HepG2 (cell line): Measurements from ENCODE around the gene SRCAP. TPM values are rescaled to one million over a fixed set of nuclear protein-coding genes. Genes with fewer than 3 reads are reported as not detected.

Experiments
- ARNT ChIP-seq: fragments of 450-650 bp; IDR thresholded peaks from 2 replicates; pipeline ENCODE4 v1.6.1; 2017
- ASH2L ChIP-seq: fragments of 300-600, 200-600 bp; sonication (generic); IDR thresholded peaks from 2 replicates; pipeline ENCODE4 v1.7.0; 2017; ENCODE audit warnings: low read depth, mild to moderate bottlenecking, moderate library complexity, mixed read lengths, low read length; ENCODE audit not compliant: insufficient read length
- ATAD3A ChIP-seq: sonication (generic); formaldehyde crosslinking; IDR thresholded peaks from 2 replicates; pipeline ENCODE4 v1.4.0; 2020; ENCODE audit warnings: missing genetic modification reagents
- FOSL2 ChIP-seq: sonication (generic); formaldehyde crosslinking; IDR thresholded peaks from 2 replicates; pipeline ENCODE4 v1.4.0; 2020; ENCODE audit warnings: missing genetic modification reagents
- FOXO1 ChIP-seq: sonication (generic); formaldehyde crosslinking; IDR thresholded peaks from 2 replicates; pipeline ENCODE4 v1.4.0; 2020; ENCODE audit warnings: missing genetic modification reagents
- HHEX ChIP-seq: IDR thresholded peaks from 2 replicates; pipeline ENCODE4 v1.6.1; 2016; ENCODE audit warnings: control low read depth
- PHB2 ChIP-seq: fragments of 450-650 bp; IDR thresholded peaks from 2 replicates; pipeline ENCODE4 v1.6.1; 2018; ENCODE audit not compliant: partially characterized antibody
- RAD51 ChIP-seq: fragments of 450-650 bp; IDR thresholded peaks from 2 replicates; pipeline ENCODE4 v1.6.1; 2016; ENCODE audit warnings: borderline replicate concordance
- RFX1 ChIP-seq: fragments of 450-650 bp; IDR thresholded peaks from 2 replicates; pipeline ENCODE4 v1.6.1; 2017
- SCMH1 ChIP-seq: sonication (generic); formaldehyde crosslinking; IDR thresholded peaks from 2 replicates; pipeline ENCODE4 v1.9.0; 2021; ENCODE audit warnings: missing genetic modification reagents, mild to moderate bottlenecking, borderline replicate concordance
- SRF ChIP-seq: IDR thresholded peaks from 2 replicates; pipeline ENCODE4 v1.6.1; 2011; ENCODE audit warnings: mild to moderate bottlenecking, low read depth, low read length, moderate library complexity
- STAT5B ChIP-seq: sonication (generic); formaldehyde crosslinking; IDR thresholded peaks from 2 replicates; pipeline ENCODE4 v1.4.0; 2020; ENCODE audit warnings: missing genetic modification reagents
- TRIM24 ChIP-seq: sonication (generic); formaldehyde crosslinking; IDR thresholded peaks from 2 replicates; pipeline ENCODE4 v1.8.0; 2022; ENCODE audit warnings: mild to moderate bottlenecking, missing genetic modification reagents
- XBP1 ChIP-seq: sonication (generic); formaldehyde crosslinking; IDR thresholded peaks from 2 replicates; pipeline ENCODE4 v1.5.0; 2020; ENCODE audit warnings: missing genetic modification reagents
- ZNF136 ChIP-seq: sonication (generic); formaldehyde crosslinking; IDR thresholded peaks from 2 replicates; pipeline ENCODE4 v1.8.1; 2022; ENCODE audit warnings: low read depth, mild to moderate bottlenecking, moderate library complexity, missing genetic modification reagents
- ZNF296 ChIP-seq: sonication (generic); formaldehyde crosslinking; conservative IDR thresholded peaks from 2 replicates; pipeline ENCODE4 v1.5.0; 2020; ENCODE audit warnings: mild to moderate bottlenecking, missing genetic modification reagents
- ZNF335 ChIP-seq: sonication (generic); formaldehyde crosslinking; IDR thresholded peaks from 2 replicates; pipeline ENCODE4 v1.4.0; 2020; ENCODE audit warnings: missing genetic modification reagents
- ZNF354B ChIP-seq: sonication (generic); formaldehyde crosslinking; IDR thresholded peaks from 2 replicates; pipeline ENCODE4 v1.8.0; 2022; ENCODE audit warnings: mild to moderate bottlenecking, missing genetic modification reagents
- ZNF484 ChIP-seq: sonication (generic); formaldehyde crosslinking; IDR thresholded peaks from 2 replicates; pipeline ENCODE4 v1.5.1; 2020; ENCODE audit warnings: mild to moderate bottlenecking, low read depth, missing genetic modification reagents, borderline replicate concordance
- ZNF878 ChIP-seq: sonication (generic); formaldehyde crosslinking; IDR thresholded peaks from 2 replicates; pipeline ENCODE4 v1.8.1; 2023; ENCODE audit warnings: mild to moderate bottlenecking, missing genetic modification reagents, moderate library complexity
- polyA plus RNA-seq, 8 experiments: library from polyadenylated mRNA; depleted of rRNA in 3 of 8; stranded (reverse) in 7 of 8; unstranded in 1 of 8; fragments of >200 nt; fragmentation: Illumina TruSeq in 4 of 8; extraction: Trizol in 4 of 8; gene quantifications; 2 replicates each; pipeline versions ENCODE4 v1.2.1 to v1.2.3, GENCODE V29; 2011 to 2016; ENCODE audit warnings: low read depth in 4 of 8, missing spikeins in 1 of 8, mixed read lengths in 1 of 8; ENCODE audit not compliant: insufficient read depth in 1 of 8
- total RNA-seq, 5 experiments: library from RNA; depleted of rRNA; stranded (reverse); fragments of >200 nt; fragmentation: Illumina TruSeq; extraction: Trizol; gene quantifications; 2 replicates each; pipeline ENCODE4 v1.2.3, GENCODE V29; 2016; ENCODE audit warnings: low read depth in 1 of 5
- TF ChIP-seq, protein P1 (sequence below): sonication (generic); formaldehyde crosslinking; IDR thresholded peaks from 2 replicates; pipeline ENCODE4 v1.5.0; 2020; ENCODE audit warnings: missing genetic modification reagents, mild to moderate bottlenecking, borderline replicate concordance
- TF ChIP-seq, protein P2 (sequence below): sonication (generic); IDR thresholded peaks from 2 replicates; pipeline ENCODE4 v1.6.1; 2016; ENCODE audit warnings: low read depth, borderline replicate concordance
- TF ChIP-seq, protein P3 (sequence below): sonication (generic); formaldehyde crosslinking; IDR thresholded peaks from 2 replicates; pipeline ENCODE4 v1.5.1; 2020; ENCODE audit warnings: mild to moderate bottlenecking, missing genetic modification reagents, borderline replicate concordance
- TF ChIP-seq, protein P4 (sequence below): sonication (generic); formaldehyde crosslinking; IDR thresholded peaks from 2 replicates; pipeline ENCODE4 v1.4.0; 2020; ENCODE audit warnings: low read depth, mild to moderate bottlenecking, missing genetic modification reagents
- TF ChIP-seq, protein P5 (sequence below): sonication (generic); formaldehyde crosslinking; IDR thresholded peaks from 2 replicates; pipeline ENCODE4 v1.4.0; 2020; ENCODE audit warnings: mild to moderate bottlenecking, missing genetic modification reagents
- TF ChIP-seq, protein P6 (sequence below): sonication (generic); formaldehyde crosslinking; conservative IDR thresholded peaks from 2 replicates; pipeline ENCODE4 v1.4.0; 2020; ENCODE audit warnings: missing genetic modification reagents

The SRCAP gene
- total and polyA plus RNA-seq, 2 of the 13 experiments (the other 11 are each of a cell fraction or from before 2014, with no cell fraction given), result 4.9 to 9.0 TPM

DNA sequence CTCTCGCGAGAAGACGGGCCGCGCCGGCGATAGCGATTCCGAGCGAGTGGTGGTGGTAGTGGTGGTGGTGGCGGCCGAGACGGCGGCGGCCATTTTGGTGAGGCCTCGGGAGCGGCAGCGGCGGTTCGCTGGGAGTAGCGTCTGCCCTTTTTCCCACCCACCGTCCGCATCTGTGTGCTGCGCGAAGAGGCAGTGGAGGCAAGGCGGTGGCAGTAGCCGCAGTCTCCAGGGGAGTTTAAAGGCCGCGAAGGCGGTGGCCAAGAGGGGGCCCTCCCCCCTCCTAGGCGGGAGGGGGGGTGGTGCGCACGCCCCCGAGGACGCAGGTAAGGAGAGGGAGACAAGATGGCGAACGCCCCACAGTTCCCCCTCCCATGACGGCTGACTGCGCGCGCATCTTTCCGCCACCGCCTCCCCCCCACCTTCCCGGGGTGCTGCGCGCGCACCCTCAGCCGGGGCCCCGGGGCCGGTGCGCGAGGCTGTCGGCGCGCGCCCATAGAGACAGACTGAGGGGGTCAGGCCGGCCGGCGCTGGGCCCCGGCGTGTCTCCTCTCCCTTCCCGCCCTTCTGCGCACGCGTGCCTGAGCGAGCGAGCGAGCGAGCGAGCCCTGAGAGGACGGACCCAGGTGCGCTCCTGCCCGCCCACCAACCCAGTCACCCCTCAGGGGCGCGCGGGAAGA lies 694 bp upstream of the SRCAP start (continued):
- peak; percentile 82 for TF ChIP-seq FOXO1 (CRISPR knock-in tag)
- TF ChIP-seq, protein P1, sequence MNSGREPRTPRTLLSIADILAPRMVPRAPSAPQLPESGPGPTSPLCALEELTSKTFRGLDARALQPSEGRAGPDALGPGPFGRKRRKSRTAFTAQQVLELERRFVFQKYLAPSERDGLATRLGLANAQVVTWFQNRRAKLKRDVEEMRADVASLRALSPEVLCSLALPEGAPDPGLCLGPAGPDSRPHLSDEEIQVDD, result no peak
- peak; percentile 74; the same call in 1 of the 2 replicates for TF ChIP-seq ZNF878 (CRISPR knock-in tag)
- TF ChIP-seq PHB2, result no peak
- no peak for TF ChIP-seq ARNT
- no peak for TF ChIP-seq XBP1
- TF ChIP-seq ZNF354B (CRISPR knock-in tag), result no peak; the same call in 1 of the 2 replicates
- TF ChIP-seq RFX1, result no peak; the same call in 1 of the 2 replicates
- no peak for TF ChIP-seq TRIM24 (CRISPR knock-in tag)
- TF ChIP-seq SRF, result no peak
- peak; percentile 59 for TF ChIP-seq ZNF136 (CRISPR knock-in tag)
- TF ChIP-seq ATAD3A (CRISPR knock-in tag), result no peak
- TF ChIP-seq, protein P2, sequence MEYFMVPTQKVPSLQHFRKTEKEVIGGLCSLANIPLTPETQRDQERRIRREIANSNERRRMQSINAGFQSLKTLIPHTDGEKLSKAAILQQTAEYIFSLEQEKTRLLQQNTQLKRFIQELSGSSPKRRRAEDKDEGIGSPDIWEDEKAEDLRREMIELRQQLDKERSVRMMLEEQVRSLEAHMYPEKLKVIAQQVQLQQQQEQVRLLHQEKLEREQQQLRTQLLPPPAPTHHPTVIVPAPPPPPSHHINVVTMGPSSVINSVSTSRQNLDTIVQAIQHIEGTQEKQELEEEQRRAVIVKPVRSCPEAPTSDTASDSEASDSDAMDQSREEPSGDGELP, result no peak
- no peak for TF ChIP-seq SCMH1 (CRISPR knock-in tag)
- no peak for TF ChIP-seq ZNF484 (CRISPR knock-in tag)
- peak; percentile 78; the same call in 1 of the 2 replicates for TF ChIP-seq ZNF335
- peak; percentile 74 for TF ChIP-seq FOSL2 (CRISPR knock-in tag)
- TF ChIP-seq ZNF296 (CRISPR knock-in tag), result no peak
- TF ChIP-seq, protein P3, sequence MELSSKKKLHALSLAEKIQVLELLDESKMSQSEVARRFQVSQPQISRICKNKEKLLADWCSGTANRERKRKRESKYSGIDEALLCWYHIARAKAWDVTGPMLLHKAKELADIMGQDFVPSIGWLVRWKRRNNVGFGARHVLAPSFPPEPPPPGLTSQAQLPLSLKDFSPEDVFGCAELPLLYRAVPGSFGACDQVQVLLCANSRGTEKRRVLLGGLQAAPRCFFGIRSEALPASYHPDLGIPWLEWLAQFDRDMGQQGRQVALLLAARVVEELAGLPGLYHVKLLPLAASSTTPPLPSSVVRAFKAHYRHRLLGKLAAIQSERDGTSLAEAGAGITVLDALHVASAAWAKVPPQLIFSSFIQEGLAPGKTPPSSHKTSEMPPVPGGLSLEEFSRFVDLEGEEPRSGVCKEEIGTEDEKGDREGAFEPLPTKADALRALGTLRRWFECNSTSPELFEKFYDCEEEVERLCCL (CRISPR knock-in tag), result no peak
- TF ChIP-seq, protein P4, sequence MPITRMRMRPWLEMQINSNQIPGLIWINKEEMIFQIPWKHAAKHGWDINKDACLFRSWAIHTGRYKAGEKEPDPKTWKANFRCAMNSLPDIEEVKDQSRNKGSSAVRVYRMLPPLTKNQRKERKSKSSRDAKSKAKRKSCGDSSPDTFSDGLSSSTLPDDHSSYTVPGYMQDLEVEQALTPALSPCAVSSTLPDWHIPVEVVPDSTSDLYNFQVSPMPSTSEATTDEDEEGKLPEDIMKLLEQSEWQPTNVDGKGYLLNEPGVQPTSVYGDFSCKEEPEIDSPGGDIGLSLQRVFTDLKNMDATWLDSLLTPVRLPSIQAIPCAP (CRISPR knock-in tag), result 0 out of 2 replicates have a peak, but pooled peaks have one; percentile 55
- 0 out of 2 replicates have a peak, but pooled peaks have one; percentile 39 for TF ChIP-seq HHEX (CRISPR knock-in tag)
- TF ChIP-seq RAD51, result no peak
- TF ChIP-seq, protein P5, sequence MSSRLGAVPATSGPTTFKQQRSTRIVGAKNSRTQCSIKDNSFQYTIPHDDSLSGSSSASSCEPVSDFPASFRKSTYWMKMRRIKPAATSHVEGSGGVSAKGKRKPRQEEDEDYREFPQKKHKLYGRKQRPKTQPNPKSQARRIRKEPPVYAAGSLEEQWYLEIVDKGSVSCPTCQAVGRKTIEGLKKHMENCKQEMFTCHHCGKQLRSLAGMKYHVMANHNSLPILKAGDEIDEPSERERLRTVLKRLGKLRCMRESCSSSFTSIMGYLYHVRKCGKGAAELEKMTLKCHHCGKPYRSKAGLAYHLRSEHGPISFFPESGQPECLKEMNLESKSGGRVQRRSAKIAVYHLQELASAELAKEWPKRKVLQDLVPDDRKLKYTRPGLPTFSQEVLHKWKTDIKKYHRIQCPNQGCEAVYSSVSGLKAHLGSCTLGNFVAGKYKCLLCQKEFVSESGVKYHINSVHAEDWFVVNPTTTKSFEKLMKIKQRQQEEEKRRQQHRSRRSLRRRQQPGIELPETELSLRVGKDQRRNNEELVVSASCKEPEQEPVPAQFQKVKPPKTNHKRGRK, result no peak
- TF ChIP-seq, protein P6, sequence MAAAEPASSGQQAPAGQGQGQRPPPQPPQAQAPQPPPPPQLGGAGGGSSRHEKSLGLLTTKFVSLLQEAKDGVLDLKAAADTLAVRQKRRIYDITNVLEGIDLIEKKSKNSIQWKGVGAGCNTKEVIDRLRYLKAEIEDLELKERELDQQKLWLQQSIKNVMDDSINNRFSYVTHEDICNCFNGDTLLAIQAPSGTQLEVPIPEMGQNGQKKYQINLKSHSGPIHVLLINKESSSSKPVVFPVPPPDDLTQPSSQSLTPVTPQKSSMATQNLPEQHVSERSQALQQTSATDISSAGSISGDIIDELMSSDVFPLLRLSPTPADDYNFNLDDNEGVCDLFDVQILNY (CRISPR knock-in tag), result 0 out of 2 replicates have a peak, but pooled peaks have one; percentile 72
- TF ChIP-seq STAT5B, result no peak
- TF ChIP-seq ASH2L, result peak; percentile 74
